Anterior cingulate cortex (tissue), 58 donors: ENCODE data around the gene GRSF1.
"Not testable (repeated sequence)": the region's sequence is repeated elsewhere in the genome, so short reads cannot be mapped to it uniquely, and the experiment has no call there.

Experiments used
- DNase-seq, 58 donors: peaks; one replicate each; lab custom pipeline; 2025; lab: John Stamatoyannopoulos, UW

The GRSF1 gene

DNA sequence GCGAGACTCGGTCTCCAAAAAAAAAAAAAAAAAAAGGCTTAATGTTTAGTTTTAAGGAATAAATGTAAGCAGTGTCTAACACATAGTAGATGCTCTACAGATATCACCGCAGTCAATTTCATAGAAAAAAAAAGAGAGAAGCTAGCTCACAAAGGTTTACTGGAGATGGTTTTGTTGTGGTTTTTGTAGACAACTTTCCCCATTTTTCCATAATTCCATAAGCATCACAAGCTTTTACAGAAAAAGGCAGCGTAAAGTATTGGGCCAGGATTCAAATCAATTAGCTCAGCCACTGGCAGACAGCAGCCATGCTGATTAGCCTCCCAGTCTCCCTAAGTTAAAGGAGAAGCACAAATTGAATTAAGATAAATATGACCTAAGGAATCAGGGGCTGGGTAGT, 1.5 kb downstream of the GRSF1 start:
- no peak for DNase-seq

DNA sequence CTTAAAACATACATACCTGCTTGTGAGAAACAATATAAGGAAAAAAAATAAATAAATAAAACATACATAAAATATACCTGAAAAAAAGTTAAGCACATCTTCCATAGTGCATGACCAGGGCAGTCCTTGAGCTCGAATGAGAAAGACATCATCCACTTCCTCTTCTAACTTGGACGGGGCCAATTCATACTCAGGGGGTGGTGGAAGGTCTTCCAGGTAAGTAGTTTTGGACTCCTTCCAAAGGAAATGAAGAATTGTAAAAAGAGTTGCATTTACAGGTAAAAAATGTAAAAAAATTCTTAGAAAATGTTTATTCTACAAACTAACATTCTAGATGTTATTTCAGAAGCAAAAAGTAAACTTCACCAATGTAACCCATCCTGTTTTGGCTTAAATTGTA, 3.6 kb downstream of the GRSF1 start:
- no peak for DNase-seq

DNA sequence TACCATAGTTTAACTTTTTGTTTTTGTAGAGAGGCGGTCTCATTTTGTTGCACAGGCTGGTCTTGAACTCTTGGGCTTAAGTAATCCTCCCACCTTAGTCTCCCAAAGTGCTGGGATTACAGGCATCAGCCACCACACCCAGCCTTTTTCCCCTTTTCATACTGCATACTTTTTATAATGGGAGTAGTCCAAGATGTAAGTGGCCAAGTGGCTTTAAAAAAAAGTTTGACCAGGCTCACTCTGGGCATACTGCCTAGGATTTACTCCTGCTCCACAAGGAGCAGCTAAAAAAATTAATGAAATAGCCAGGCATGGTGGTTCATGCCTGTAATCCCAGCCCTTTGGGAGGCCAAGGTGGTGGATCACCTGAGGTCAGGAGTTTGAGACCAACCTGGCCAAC, 6.0 kb downstream of the GRSF1 start:
- DNase-seq: no peak

DNA sequence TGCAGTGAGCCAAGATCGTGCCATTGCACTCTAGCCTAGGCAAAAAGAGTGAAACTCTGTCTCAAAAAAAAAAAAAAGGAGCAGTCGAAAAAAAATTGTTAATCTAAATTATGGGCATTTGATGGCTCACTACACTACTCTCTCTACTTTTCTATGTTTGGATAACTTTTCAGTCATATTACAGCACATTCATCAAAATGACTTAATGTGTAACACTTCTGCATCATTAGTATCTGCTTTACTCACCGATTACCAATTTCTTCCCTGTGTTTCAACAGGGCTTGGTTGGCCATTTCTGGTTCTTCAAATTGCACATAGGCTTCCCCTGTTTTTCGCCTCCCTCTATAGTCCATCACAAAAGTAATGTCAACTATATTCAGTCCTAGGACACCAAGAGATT, 8.4 kb downstream of the GRSF1 start:
- DNase-seq: no peak

DNA sequence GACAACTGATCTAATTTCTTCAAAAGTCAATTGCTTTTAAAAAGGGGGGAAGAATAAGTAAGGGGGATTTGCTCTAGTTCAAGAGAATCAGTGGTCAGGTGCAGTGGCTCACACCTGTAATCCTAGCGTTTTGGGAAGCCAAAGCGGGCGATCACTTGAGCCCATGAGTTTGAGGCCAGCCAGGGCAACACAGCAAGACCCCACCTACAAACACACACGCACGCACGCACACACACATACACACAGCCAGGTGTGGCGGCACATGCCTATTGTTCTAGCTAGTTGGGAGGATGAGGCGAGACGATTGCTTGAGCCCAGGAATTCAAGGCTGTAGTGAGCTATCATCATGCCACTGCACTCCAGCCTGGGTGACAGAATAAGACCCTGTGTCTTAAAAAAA, 9.6 kb downstream of the GRSF1 start:
- DNase-seq: no peak

DNA sequence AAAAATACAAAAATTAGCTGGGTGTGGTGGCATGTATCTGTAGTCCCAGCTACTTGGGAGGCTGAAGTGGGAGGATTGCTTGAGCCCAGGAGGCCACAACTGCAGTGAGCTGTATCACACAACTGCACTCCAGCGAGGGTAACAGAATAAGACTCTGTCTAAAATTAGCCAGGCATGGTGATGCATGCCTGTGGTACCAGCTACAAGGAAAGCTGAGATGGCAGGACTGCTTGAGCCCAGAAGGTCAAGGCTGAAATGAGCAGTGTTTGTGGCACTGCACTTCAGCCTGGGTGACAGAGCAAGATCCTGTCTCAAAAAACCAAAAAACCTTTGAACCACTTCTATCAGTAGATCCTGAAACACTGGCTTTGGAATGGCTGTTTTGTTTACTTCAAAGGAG, 10.2 kb downstream of the GRSF1 start:
- DNase-seq: no peak

DNA sequence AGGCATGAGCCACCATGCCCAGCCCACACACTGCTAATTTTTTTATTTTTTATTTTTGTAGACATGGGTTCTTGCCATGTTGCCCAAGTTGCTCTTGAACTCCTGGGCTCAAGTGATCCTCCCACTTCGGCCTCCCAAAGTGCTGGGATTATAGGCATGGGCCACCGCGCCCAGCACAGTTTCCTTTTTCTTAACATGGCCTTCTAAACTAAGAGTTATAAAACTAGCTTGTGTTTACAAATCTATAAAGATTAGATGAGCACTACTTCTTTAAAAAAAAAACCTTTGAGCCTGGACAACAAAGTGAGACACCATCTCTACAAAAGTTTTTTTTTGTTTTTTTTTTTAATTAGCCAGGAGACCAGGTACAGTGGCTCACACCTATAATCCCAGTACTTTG, 10.7 kb downstream of the GRSF1 start:
- no peak for DNase-seq

DNA sequence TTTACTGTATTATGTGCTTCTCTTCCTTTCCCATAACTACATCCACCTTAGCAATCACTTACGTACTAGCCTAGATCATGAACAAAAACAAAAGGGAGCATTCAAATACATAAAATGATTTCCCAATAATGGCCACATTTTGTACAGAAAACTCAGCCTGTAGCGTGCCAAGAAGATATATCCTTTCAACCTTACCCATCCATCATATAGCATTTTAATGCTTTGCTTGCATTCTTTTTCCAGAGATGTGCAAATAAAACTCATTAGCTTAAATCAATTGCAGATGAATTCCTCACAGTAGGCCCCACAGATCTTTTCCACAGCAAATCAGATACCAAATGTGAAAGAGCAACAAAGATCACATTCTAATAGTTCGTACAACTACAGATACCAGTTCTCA, 20.8 kb downstream of the GRSF1 start:
- DNase-seq: no peak

DNA sequence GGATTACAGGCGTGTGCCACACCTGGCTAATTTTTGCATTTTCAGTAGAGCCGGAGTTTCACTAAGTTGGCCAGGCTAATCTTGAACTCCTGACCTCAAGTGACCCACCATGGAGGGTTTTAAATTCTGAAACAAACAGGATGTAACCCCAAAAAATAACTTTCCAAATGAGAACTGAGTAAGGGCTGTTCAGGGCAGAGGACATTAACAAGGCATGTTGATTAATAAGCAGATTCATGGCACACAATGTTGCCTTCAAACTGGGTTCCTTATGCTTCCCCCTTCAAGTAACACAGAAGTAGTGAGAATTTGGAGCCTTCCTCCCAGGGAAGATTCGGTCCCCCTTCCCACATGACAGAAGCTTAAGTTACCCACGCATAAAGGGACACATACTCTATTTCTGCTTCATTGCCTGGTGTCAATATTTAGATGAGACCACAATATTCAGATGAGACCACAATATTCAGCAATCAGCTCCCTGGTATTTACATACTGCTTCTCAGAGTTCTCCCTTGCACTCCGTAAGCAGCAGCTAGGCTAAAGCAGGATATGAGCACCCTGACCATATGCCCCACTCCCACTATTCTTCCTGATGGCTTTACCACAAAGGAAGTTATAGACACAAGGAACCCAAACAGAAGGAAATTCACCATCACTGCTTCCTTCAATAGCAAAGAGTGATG, 21.4 kb downstream of the GRSF1 start:
- no peak for DNase-seq

DNA sequence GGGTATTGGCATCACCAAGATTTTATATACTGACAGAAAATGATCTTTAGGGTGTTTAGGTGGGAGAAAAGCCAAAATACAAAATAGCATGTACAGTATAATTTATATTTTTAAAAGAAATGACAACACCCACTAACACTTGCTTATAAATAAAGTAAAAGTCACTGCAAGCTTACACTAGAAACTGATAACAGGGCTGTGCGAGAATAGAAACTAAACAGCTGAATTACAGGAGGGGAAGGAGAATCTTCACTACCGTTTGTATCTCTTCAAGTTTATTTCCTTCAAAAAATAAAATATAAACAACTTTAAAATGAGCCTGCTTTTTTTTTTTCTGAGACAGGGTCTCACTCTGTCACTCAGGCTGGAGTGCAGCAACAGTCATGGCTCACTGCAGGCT, 22.8 kb downstream of the GRSF1 start:
- no peak for DNase-seq

DNA sequence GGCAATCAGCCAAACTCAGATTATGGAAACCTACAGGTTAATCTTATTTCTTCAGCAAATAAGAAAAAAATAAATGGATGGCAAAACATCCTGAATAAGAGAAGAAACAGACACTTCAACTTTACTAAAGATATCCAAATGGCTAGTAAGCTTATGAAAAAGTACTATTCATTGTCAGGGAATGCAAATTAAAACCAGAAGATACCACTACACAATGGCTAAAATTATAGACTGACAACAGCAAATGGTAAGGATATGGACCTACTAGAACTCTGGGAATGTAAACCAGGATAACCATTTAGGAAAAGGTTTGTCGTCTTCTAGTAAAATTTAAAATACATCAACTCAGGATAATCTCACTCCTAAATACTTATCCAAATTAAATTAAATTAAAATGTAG, 24.3 kb downstream of the GRSF1 start:
- no peak for DNase-seq

DNA sequence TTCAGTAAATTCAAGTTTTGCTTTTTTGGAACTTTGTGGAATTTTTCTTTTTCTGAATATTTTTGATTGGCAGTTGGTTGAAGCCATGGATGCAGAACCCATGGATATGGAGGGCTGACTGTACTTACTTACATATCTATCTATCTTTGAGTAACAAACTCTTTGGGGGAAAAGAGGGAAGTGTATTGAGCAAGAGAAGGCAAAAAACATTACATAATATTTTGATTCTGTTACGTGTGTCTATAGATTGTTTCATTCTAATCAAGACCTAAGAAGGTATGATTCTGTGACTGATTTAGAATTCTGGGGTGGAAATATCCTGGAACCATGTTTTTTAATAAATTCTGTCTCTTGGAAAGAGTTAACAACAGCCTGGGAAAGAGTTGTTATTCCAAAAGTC, 31.5 kb downstream of the GRSF1 start:
- DNase-seq: no peak

DNA sequence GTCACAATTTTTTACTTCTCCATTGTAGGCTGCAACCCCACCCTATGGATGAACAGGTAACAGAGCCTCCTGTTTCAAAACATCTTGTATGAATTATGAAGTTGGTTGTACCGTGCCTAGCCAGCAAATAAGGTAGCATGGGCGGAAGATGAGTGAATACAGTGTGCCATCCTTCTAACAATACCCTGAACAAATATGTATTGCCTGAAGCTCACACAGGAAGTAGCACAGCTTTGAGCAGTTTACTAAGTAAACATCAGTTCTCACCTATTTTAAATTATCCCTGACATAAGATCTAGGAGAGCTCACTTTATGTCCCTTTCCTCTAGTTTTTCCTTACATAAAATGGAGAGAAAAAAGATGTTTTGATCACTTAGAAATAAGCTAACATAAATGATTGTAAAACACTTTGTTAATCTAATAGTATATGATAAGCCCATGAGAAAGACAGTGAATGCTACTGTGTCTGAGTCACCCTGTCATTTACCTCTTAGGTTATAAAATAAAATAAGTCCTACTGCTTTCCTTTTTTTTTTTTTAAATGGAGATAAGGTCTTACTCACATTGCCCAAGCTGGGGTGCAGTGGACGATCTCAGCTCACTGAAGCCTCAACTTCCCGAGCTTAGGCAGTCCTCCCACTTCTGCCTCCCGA, 36.6 kb downstream of the GRSF1 start:
- DNase-seq: no peak

DNA sequence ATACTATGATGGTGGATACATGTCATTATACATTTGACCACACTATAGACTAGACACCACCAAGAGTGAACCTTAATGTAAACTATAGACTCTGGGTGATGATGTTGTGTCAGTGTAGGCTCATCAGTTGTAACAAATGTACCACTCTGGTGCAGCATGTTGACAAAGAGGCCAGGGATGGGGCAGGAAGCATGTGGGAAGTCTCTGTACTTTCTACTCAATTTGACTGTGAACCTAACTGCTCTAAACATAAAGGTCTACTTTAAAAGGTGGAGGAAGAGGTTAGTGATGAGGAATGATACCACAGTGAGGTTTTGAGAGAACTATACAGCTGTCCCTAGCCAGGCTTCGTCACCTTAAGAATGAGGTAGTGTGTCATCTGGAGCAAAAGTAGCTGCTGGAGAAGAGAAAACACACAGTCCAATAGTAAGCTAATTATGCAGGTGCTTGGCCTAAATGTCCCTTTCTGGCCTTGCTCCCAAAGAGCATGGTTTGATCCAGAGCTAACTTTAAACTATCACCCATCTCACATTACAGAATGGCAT, 38.4 kb downstream of the GRSF1 start:
- DNase-seq: no peak

DNA sequence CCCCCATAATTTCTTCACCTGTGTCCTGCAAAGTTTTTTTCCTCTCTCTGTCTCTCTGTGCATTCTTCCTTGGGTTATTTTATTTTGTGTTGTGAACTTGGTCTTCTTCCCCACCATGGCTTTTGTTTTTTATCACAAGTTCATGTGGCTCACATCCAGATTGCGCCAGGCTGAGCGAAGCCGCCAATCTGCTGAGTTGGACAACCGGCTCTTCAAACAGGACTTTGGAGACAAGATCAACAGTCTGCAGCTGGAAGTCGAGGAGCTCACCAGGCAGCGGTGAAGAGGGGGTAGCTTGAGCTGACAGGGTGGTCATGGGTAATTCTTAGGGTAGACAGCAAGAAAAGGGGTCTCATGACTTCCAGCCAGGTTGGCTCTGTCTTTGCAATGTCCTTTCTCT, 46.1 kb downstream of the GRSF1 start:
- no peak for DNase-seq

DNA sequence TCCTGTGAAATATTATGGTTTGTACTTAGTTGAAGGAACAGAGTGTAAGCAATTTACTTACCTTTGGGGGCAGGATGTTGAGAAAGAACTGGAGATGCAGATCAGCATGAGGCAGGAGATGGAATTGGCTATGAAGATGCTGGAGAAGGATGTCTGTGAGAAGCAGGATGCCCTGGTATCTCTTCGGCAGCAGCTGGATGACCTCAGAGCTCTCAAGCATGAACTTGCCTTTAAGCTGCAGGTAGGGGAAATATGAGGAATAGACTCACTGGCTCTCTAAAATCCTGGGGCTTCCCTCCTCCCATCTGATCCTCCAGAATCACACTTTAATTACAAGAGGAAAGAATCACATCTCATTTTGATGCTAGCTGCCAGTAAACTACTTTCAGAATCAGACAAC, 51.0 kb downstream of the GRSF1 start:
- no peak for DNase-seq

DNA sequence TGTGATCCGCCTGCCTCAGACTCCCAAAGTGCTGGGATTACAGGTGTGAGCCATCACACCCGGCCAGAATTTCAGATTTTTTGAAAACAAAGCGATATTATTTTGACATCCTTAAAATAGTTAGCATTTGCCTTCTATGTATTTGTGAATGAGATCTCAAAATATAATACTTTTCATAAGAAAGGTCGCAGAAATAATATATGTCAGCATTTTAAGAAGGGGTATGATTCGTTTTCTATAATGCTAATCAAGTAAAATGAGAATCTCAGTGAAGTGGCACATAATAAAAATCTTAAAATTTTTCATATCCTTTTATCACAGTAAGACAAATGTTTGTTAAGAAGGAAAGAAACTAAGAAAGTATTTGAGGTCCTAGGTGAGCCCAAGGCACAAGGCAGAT, 52.2 kb downstream of the GRSF1 start:
- no peak for DNase-seq

DNA sequence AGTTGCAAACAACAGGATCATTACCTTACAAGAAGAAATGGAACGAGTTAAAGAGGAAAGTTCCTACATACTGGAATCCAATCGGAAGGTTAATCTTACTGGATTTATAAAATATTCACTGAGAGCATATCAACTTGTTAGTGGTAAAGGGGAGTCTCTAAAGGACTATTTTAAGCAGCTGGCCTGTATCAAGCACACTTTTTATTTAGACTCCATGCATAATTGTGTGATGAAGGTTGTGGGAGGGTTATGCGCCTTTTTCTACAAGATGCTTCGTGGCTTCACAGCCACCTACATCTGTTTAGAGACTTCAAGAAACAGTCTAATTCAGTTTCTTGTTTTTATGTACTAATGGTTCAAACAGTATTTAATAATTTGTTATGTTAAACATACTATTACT, 56.6 kb downstream of the GRSF1 start:
- no peak for DNase-seq

DNA sequence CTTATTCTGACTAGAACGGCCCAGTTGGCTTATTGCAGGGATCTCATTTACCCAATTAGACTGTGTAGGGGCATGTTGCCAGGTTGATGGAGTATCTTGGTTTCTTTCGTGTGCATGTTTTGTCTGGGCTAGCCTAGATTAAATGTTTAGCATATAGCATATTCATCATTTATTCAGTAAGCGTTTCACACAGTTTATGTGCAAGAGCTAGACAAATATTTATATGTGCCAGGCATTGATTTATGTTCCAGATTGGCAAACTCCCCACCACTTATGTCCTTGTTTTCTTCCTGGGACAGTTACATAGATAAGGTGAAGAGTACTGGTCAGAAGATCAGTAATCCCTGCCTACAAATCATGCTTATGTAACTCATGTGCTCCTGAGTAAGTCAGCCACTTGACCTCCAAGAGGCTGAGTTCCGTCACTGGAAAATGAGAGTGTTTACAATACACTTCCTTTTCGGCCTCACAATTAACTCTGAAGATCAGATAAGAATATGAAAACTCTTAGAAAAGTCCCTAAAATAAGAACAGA, 60.7 kb downstream of the GRSF1 start:
- no peak for DNase-seq

DNA sequence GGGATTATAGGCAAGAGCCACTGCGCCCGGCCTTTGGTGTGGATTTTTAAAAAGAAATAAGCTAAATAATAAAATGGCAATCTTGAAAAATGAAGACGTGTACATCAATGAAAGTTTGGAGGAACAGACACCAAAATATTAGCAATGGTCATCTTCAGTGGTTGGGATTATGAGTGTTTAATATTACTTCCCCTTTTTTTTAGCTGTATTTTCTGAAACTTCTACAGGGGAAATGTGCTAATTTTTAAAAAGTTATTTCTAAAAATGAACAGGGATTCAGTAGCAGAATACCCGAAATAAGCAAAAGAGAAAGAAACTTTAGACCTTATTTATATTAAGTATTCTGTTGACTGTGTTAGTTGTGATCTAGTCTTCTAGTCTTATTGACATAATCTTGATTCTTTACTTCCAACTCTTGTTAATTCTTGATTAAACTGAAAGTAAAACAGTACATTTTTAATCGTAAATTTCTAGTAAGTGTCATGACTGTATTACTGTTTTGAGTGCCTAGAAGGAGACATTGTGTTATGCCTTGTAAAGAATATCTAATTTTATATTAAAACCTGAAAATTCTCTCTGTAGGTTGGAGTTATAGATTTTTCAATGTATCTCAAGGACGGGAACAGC, 66.6 kb downstream of the GRSF1 start:
- DNase-seq: no peak

DNA sequence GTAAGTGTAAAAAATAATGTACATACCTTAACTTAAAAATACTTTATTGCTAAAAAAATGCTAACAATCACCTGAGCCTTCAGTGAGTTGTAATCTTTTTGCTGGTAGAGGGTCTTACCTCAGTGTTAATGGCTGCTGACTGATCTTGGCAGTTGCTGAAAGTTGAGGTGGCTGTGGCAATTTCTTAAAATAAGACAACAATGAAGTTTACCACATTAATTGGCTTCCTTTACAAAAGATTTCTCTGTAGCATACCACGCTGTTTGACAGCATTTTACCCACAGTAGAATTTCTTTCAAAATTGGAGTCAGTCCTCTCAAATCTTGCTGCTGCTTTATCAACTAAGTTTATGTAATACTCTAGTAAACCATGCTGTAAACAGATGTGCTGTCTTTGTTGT, 70.3 kb downstream of the GRSF1 start:
- DNase-seq: not testable (repeated sequence)
